Measurements from ENCODE around the gene ZEB2.
A peak's percentile ranks its signal among the peaks of the same experiment; 100 is the strongest.

The ZEB2 gene

DNA sequence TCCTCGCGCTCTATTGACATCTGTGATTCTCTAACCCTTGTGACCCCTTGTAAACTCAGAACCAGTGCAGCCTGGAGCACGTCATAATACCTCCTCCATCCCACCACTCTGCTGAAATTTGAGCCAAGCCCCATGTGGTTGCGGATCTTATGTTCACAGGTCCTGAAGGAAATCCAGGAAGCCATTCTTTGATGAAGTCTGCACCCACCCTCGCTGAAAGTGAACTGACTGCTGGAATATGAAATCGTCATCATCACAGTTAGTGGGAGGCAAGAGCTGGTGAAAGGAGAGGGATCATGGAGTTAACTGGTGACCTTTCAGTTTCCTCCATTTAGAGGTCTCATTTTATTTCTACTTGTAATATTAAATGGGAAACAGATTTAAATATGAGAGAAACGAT lies 21.6 kb downstream of the ZEB2 start:
- Mint-ChIP-seq H3K9me3 (no peaks in the 10 kb centered on the region), H3K27me3 (no peaks in the 10 kb centered on the region), H3K4me1 (ENCODE audit: low read depth) (peaks cover 56% of the 10 kb centered on the region), H3K27ac (no peak overlapping the region), H3K4me3 (no peak overlapping the region), H3K36me3 (ENCODE audit: low read depth) (peaks cover 32% of the 10 kb centered on the region)

DNA sequence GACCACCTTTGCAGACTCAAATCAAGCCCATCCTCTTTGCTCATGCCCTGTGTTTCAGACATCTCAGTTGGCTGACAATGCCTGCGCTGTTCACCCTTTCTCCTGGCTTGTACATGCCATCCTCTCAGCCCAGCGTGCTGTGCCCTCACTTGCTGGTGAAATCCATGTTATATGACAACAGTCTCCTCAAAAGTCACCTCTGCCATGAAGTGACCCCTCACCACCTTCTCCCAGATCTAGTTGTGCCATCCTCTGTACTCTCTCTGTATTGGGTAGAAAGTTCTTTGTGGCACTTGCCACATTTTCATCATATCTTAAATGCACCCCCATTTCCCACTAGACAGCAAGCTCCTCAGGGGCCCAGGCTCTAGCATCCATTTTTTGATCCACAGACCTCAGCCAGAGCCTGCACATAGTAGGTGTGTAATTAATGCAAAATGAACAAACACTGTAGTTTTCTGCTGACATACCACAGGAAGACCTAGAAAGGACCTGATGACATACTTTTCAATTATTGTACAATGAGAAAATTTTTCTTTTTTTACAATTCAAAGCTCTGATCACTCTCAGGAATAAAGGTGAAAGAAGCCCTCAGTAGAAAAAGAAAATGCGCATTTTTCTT lies 22.8 kb downstream of the ZEB2 start:
- Mint-ChIP-seq H3K27ac (peak overlapping the region; percentile 5), H3K36me3 (ENCODE audit: low read depth) (peaks cover 37% of the 10 kb centered on the region), H3K4me1 (ENCODE audit: low read depth) (peaks cover 66% of the 10 kb centered on the region), H3K27me3 (no peaks in the 10 kb centered on the region), H3K9me3 (no peaks in the 10 kb centered on the region), H3K4me3 (no peak overlapping the region)

DNA sequence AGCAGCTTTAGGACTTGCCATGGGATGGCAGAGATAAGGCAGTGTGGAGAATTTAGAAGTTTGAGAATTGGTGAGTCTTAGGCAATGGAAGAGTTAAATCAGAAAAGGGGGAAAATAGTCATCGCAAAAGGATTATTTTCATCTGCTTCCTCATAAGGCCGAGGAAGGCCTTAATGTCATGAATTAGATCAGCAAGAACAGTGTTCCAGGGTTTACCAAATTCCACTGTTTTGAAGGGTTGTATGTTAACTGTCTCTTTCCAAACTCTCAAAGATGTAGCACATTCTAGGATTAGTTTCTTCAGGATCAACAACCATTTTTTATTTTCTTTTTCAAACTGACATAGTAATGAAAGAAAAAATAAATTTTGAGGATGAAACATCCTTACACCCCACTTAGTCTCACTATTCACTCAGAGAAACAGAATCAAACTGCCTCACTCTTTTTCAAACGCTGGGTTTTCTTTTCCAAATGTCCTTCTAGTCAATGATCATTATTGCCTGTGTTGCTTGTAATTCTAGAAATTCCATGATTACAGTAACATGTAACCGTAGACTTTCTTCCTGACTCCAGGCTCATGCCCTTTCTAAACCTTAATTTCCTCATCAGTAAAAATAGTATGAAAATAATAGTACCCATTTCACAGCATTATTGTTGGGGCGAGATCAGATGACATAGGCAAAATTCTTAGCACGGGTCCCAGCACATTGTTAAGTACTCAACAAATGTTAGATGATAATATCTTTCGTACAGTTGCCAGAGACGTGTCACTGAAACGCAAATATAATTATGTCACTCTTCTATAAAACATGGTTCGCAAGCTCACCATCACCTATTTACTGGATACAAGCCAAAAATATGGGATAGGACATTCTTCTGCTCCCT lies 23.6 kb downstream of the ZEB2 start:
- Mint-ChIP-seq H3K9me3 (no peaks in the 10 kb centered on the region), H3K36me3 (ENCODE audit: low read depth) (peaks cover 39% of the 10 kb centered on the region), H3K27me3 (no peaks in the 10 kb centered on the region), H3K4me1 (ENCODE audit: low read depth) (peaks cover 69% of the 10 kb centered on the region), H3K27ac (no peak overlapping the region), H3K4me3 (no peak overlapping the region)

DNA sequence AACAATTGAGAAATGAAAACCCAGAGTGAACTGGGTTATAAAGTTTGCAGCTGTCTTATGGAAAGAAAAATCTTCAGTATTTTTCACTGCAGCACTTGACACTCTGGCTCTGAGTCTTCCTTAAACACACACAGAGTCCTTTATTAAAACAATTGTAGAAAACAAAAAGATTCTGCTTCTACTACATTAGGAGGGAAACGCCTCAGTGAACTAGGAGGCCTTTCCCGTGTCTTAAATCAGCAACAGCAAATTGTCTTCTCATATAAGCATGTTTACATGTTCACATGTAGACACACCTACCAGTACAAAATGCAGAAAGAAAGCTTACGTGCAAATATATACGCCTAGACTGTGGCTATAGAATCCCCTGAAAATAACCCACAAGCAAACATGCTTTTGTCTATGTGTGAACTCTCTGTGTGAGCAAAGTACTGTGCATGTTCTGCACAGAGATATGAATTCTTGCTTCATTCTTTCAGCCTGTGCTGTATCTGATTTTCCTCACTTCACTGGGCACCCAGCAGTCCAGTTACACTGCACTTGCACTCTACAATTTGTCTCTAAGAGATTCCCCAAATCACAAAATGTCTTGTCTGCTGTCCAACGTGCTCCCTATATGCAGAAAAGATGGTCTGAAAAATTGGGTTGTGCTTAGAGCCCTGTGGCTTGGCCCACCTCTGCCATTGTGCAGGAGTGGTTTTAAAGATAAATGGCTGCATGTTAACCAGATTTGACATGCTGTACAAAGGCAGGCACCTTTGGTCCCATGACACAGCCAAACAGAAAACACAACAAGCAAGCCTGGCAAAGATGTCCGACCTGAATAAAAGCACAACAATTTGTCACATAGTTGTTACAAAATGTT lies 24.5 kb downstream of the ZEB2 start:
- peaks cover 69% of the 10 kb centered on the region for H3K4me1 Mint-ChIP-seq (ENCODE audit: low read depth)
- H3K4me3 Mint-ChIP-seq, result no peak overlapping the region
- H3K36me3 Mint-ChIP-seq (ENCODE audit: low read depth), result peaks cover 40% of the 10 kb centered on the region
- H3K27ac Mint-ChIP-seq, result no peak overlapping the region
- no peaks in the 10 kb centered on the region for H3K9me3 Mint-ChIP-seq
- no peaks in the 10 kb centered on the region for H3K27me3 Mint-ChIP-seq

DNA sequence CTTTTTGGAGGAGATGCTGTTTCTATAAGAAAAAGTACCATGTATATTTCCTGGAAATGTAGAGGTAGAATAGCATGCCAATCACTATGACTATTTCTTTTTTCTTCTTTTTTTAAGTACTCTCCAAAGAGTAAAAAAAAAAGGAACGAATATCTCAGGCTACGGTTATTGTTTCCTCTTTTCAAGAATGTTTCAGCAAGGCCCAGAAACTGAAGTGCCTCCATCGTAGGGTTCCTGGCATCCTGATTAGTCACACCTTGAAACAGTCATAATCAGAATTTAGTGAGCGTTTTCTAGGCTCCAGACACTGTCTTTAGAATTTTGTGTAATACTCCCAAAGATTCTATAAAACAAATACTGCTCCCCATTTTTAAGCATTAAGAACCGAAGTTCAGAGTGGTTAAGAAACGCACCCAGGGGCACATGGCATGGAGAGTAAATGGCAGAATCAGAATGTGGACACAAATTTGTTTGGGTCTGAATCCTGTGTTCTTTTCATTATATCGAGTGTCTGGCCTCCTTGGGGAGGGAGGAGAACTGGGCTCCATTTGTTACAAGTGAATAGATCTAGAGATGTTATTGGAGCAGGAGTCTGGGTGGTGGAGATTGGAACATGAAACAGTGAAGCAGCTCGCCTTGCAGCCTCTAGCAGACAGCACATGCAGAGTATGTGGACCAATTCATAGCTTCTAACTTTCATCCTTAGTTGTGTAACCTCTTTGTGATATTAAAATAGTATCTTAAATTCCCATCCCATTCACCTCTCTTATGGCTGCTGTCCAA lies 26.7 kb downstream of the ZEB2 start:
- Mint-ChIP-seq H3K36me3 (ENCODE audit: low read depth) (peaks cover 40% of the 10 kb centered on the region), H3K4me1 (ENCODE audit: low read depth) (peaks cover 79% of the 10 kb centered on the region), H3K4me3 (no peak overlapping the region), H3K27ac (peak overlapping the region; percentile 48), H3K27me3 (no peaks in the 10 kb centered on the region), H3K9me3 (no peaks in the 10 kb centered on the region)

DNA sequence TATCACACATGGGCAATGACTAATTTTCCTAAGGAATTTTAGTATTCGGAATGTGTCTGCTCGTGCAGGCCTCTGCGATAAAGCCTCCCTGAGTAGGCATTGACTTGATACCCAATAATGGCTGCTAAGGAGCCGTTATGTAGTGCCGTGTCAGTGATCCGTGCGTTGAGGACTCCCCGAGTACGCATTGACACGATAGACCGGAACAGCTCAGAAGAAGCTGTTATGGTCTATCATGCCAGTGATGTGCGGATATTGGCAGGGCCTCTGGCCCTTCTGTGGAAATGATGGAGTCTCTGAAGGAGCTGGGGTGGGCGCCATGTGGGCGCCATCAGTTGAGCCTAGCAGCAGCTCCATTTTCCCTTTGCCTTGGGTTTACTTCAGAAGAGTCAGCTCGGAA lies 29.1 kb downstream of the ZEB2 start:
- no peaks in the 10 kb centered on the region for H3K27me3 Mint-ChIP-seq
- no peaks in the 10 kb centered on the region for H3K9me3 Mint-ChIP-seq
- no peak overlapping the region for H3K27ac Mint-ChIP-seq
- H3K4me1 Mint-ChIP-seq (ENCODE audit: low read depth), result peaks cover 74% of the 10 kb centered on the region
- peaks cover 30% of the 10 kb centered on the region for H3K36me3 Mint-ChIP-seq (ENCODE audit: low read depth)
- H3K4me3 Mint-ChIP-seq, result no peak overlapping the region

DNA sequence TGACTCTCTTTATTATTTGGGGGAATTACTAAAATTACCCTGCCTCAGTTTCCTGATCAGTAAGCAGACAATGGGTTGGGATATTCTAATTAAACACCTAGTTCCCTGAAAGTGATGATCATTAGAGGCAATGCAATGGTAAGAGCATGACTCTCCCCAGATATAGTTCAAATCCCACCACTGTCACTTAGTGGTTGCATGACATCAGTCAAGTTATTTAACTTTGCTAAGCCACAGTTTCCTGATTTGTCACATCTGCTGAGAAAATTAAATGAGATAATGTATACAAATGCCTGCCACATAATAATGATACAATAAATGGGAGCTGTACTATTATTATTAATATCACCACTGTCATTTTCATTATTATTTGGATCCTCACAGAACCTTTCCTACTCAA lies 29.9 kb downstream of the ZEB2 start:
- H3K4me3 Mint-ChIP-seq, result no peak overlapping the region
- H3K4me1 Mint-ChIP-seq (ENCODE audit: low read depth), result peaks cover 66% of the 10 kb centered on the region
- H3K27me3 Mint-ChIP-seq, result no peaks in the 10 kb centered on the region
- H3K9me3 Mint-ChIP-seq, result no peaks in the 10 kb centered on the region
- peaks cover 30% of the 10 kb centered on the region for H3K36me3 Mint-ChIP-seq (ENCODE audit: low read depth)
- H3K27ac Mint-ChIP-seq, result no peak overlapping the region

DNA sequence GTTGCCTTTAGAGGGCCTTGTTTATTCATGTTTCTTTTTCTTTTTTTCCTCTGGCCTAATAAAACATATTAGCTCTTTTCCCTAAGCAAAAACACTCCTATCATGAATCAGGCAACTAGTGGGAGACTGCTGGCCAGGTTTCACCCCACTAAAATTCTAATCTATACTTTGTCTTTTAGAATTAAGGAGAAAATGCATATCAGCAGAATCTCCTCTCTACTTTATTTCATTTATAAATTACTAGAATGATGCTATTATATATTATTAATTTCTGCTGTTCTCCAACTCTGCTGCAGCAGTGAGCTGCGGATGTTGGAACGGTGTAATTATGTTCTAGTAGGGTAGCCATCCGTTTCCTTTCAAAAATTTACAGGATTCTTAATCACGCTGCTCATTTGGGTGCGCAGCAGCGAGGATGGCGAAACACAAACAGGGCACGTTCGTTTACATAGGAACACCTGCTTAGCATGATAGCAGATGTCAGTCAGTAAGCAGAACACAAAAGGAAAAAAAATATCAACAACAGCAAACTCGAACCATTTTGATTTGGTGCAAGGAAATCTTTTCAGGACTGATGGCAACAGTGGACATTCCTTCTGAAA lies 30.5 kb downstream of the ZEB2 start:
- peaks cover 30% of the 10 kb centered on the region for H3K36me3 Mint-ChIP-seq (ENCODE audit: low read depth)
- no peak overlapping the region for H3K4me3 Mint-ChIP-seq
- peaks cover 60% of the 10 kb centered on the region for H3K4me1 Mint-ChIP-seq (ENCODE audit: low read depth)
- H3K27ac Mint-ChIP-seq, result peak overlapping the region; percentile 45
- no peaks in the 10 kb centered on the region for H3K27me3 Mint-ChIP-seq
- no peaks in the 10 kb centered on the region for H3K9me3 Mint-ChIP-seq

DNA sequence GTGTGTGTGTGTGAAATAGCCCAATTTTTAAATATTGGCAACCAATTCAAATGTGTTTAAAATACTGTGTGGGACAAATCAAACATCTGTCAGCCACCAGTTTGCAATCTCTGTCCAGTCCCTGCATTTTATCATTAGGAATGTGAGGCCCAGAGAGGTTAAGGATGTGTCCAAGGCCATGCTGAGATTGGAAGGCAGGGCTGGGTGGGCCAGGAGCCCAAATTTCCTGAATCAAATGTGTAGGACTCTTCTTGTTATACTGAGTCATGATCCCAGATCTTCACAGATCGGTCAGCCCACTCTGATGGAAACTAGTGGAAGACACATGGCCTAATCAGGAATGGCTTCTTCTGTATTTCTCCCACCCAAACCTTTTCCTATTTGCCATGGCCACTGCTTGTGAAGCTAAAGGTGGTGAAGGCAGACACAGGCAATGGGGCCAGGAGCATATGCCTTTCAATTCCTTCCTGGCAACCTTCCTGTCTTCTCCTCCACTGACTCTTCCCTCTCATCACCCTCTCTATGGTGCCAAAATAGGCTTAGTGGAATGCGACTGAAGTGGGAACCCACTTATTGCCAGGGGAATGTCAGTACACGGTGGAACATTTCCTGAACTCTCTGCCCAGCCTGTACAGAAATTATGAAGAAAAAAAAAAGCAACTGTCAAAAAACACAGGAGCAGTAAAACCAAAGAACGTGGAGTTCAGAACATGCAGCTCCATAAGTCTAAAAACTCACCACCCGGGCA lies 35.5 kb downstream of the ZEB2 start:
- Mint-ChIP-seq H3K4me1 (ENCODE audit: low read depth) (peaks cover 38% of the 10 kb centered on the region), H3K36me3 (ENCODE audit: low read depth) (peaks cover 11% of the 10 kb centered on the region), H3K4me3 (no peak overlapping the region), H3K27ac (no peak overlapping the region), H3K9me3 (no peaks in the 10 kb centered on the region), H3K27me3 (no peaks in the 10 kb centered on the region)

DNA sequence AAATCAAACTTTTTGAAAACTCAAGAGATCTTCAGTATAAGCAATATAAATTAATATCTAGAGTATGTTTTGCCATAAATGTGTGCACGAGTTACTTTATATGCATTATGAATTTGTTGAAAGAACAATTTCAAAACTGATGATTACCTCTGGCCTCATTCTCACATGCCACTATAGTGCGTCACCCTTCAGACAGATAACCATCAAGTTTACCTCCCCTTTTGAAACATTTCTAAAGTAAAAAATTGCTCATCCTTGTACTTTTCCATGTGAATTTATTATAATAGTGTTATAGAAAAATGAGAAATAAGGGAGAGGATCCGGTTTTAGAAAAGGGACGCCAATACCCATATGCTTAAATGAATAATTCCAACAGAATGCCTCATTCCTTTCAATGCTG lies 38.3 kb downstream of the ZEB2 start:
- Mint-ChIP-seq H3K36me3 (ENCODE audit: low read depth) (peaks cover 19% of the 10 kb centered on the region), H3K4me3 (no peak overlapping the region), H3K27me3 (no peaks in the 10 kb centered on the region), H3K4me1 (ENCODE audit: low read depth) (peaks cover 25% of the 10 kb centered on the region), H3K9me3 (no peaks in the 10 kb centered on the region), H3K27ac (no peak overlapping the region)

DNA sequence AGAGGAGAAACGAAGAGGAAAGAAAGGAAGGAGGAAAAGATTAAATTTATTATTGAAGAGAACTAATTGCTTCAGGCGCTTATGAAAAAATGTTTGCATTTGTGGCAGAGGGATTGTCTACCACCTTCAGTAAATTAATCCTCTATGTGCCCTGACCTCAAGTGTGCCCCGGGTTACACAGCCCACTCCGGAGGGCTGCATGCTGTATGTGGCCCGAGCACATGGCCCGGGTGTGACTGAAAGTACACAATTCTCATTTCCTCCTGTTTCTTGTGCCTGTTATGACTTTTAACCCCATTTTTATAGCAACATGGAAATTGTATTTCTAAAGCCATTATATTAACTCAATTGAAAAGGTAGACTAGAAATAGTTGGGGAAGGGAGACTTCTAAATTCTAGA lies 38.8 kb downstream of the ZEB2 start:
- no peak overlapping the region for H3K27ac Mint-ChIP-seq
- no peaks in the 10 kb centered on the region for H3K27me3 Mint-ChIP-seq
- H3K36me3 Mint-ChIP-seq (ENCODE audit: low read depth), result peaks cover 19% of the 10 kb centered on the region

DNA sequence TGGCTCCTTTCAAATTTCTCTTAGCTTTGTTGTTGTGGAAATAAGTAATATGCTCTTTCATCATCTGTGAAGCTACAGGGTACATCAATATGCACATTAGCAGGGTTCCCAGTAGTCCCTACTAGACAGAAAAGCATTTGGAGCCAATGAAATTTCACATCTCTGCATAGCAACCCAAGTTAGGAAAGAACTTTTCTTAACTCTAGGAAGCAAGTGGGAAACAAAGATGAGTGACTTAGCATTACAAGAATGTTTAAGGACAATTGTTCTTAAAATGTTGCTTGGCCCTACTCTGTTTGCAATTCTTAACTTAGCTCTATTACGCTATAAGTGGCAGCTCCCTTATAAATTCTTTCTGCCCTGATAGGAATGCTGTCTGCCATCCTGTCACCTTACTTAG lies 39.6 kb downstream of the ZEB2 start:
- Mint-ChIP-seq H3K9me3 (no peaks in the 10 kb centered on the region), H3K4me3 (no peak overlapping the region), H3K27me3 (no peaks in the 10 kb centered on the region), H3K36me3 (ENCODE audit: low read depth) (peaks cover 19% of the 10 kb centered on the region), H3K4me1 (ENCODE audit: low read depth) (peaks cover 25% of the 10 kb centered on the region), H3K27ac (no peak overlapping the region)

More for the DNA sequence above, 38.8 kb downstream of the ZEB2 start:
- no peak overlapping the region for H3K4me3 Mint-ChIP-seq
- no peaks in the 10 kb centered on the region for H3K9me3 Mint-ChIP-seq
- peaks cover 25% of the 10 kb centered on the region for H3K4me1 Mint-ChIP-seq (ENCODE audit: low read depth)

DNA sequence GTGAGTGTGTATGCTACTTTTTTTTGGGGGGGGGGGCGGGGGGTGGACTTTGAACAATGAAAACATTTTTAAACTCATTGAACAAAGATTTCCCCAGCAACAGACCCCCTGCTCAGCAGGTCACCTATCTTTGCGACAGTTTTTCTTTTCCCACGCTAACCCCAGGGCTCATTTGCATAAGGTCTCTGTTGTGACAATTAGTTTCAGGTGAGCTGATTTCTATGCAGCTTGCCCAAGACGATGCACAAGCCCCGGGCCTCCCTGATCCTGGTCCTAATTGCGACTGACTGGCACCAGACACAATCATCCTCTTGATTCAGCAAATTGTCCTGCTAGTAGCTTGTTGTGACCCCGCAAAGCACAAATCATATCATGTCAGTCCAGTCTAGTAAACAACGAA lies 40.3 kb downstream of the ZEB2 start:
- Mint-ChIP-seq H3K27me3 (no peaks in the 10 kb centered on the region), H3K27ac (no peak overlapping the region), H3K9me3 (no peaks in the 10 kb centered on the region), H3K36me3 (ENCODE audit: low read depth) (peaks cover 22% of the 10 kb centered on the region), H3K4me1 (ENCODE audit: low read depth) (peaks cover 25% of the 10 kb centered on the region), H3K4me3 (no peak overlapping the region)

All from stimulated activated naive CD8-positive, alpha-beta T cell treated with anti-CD3 and anti-CD28 coated beads, Interleukin-15, Interleukin-2, amounts not matched to agents 100 ng/mL and 50 ng/mL, for 24 hours (primary cell).